HepG2 (cell line): ENCODE measurements around the gene ROBO3. TPM values are rescaled to one million over a fixed set of nuclear protein-coding genes. Genes with fewer than 3 reads are reported as not detected.
A peak's percentile ranks its signal among the peaks of the same experiment; 100 is the strongest.

Experiments used
- CENPX ChIP-seq: sonication (generic); formaldehyde crosslinking; IDR thresholded peaks from 2 replicates; pipeline ENCODE4 v1.9.0; 2021; ENCODE audit warnings: mild to moderate bottlenecking, missing genetic modification reagents, moderate library complexity
- EEA1 ChIP-seq: sonication (generic); formaldehyde crosslinking; IDR thresholded peaks from 2 replicates; pipeline ENCODE4 v1.5.1; 2020; ENCODE audit warnings: mild to moderate bottlenecking, missing genetic modification reagents, borderline replicate concordance
- HDAC1 ChIP-seq: sonication (generic); formaldehyde crosslinking; IDR thresholded peaks from 2 replicates; pipeline ENCODE4 v1.5.1; 2020; ENCODE audit warnings: mild to moderate bottlenecking, missing genetic modification reagents
- HMGA1 ChIP-seq: sonication (generic); formaldehyde crosslinking; conservative IDR thresholded peaks from 2 replicates; pipeline ENCODE4 v1.4.0; 2020; ENCODE audit warnings: missing genetic modification reagents
- HOXA9 ChIP-seq: sonication (generic); formaldehyde crosslinking; IDR thresholded peaks from 2 replicates; pipeline ENCODE4 v1.8.1; 2022; ENCODE audit warnings: missing genetic modification reagents, mild to moderate bottlenecking, moderate library complexity, borderline replicate concordance
- JUND ChIP-seq: sonication (generic); formaldehyde crosslinking; IDR thresholded peaks from 2 replicates; pipeline ENCODE4 v1.8.0; 2022; ENCODE audit warnings: mild to moderate bottlenecking, missing genetic modification reagents
- KLF11 ChIP-seq: IDR thresholded peaks from 2 replicates; pipeline ENCODE4 v1.6.1; 2016; ENCODE audit warnings: missing compliant biosample characterization
- MAFF ChIP-seq: IDR thresholded peaks from 2 replicates; pipeline ENCODE4 v1.6.1; 2011; ENCODE audit warnings: low read depth, low read length, improper control_type of control experiment
- NR2F1 ChIP-seq, 2 experiments: fragments of 450-650 bp in 1 of 2; formaldehyde crosslinking in 1 of 2; IDR thresholded peaks; 2 replicates each; pipeline versions ENCODE4 v1.5.0 to v1.6.1; 2016 to 2020; ENCODE audit warnings: mild to moderate bottlenecking in 1 of 2, missing compliant biosample characterization in 1 of 2, missing genetic modification reagents in 1 of 2, moderate library complexity in 1 of 2
- PAWR ChIP-seq: sonication (generic); formaldehyde crosslinking; IDR thresholded peaks from 2 replicates; pipeline ENCODE4 v1.4.0; 2020; ENCODE audit warnings: missing genetic modification reagents, mild to moderate bottlenecking, borderline replicate concordance
- PCBP2 ChIP-seq: fragments of 200-400 bp; formaldehyde crosslinking; optimal IDR thresholded peaks from 2 replicates; pipeline ENCODE3; 2018; ENCODE audit warnings: low read length, low read depth; ENCODE audit not compliant: poor library complexity, severe bottlenecking
- PHB2 ChIP-seq: fragments of 450-650 bp; IDR thresholded peaks from 2 replicates; pipeline ENCODE4 v1.6.1; 2018; ENCODE audit not compliant: partially characterized antibody
- PITX1 ChIP-seq: sonication (generic); formaldehyde crosslinking; IDR thresholded peaks from 2 replicates; pipeline ENCODE4 v1.5.1; 2020; ENCODE audit warnings: mild to moderate bottlenecking, missing genetic modification reagents
- POLR2AphosphoS2 ChIP-seq: IDR thresholded peaks from 2 replicates; pipeline ENCODE4 v1.6.1; 2011; ENCODE audit warnings: low read depth, low read length, improper control_type of control experiment
- RAD21 ChIP-seq: fragments of 450-650 bp; formaldehyde crosslinking; IDR thresholded peaks from 2 replicates; pipeline ENCODE4 v1.5.0; 2020; ENCODE audit warnings: mild to moderate bottlenecking
- RARA ChIP-seq: IDR thresholded peaks from 2 replicates; pipeline ENCODE4 v1.6.1; 2016; ENCODE audit warnings: missing genetic modification reagents, missing compliant biosample characterization
- RCOR2 ChIP-seq: IDR thresholded peaks from 2 replicates; pipeline ENCODE4 v1.6.1; 2016; ENCODE audit warnings: missing biosample characterization, missing genetic modification reagents
- TEAD3 ChIP-seq: optimal IDR thresholded peaks from 2 replicates; pipeline ENCODE3; 2016; ENCODE audit warnings: borderline replicate concordance
- ZMAT3 ChIP-seq: sonication (generic); formaldehyde crosslinking; conservative IDR thresholded peaks from 2 replicates; pipeline ENCODE4 v1.7.0; 2021; ENCODE audit warnings: missing genetic modification reagents
- ZNF234 ChIP-seq: sonication (generic); formaldehyde crosslinking; conservative IDR thresholded peaks from 2 replicates; pipeline ENCODE4 v1.5.1; 2020; ENCODE audit warnings: mild to moderate bottlenecking, missing genetic modification reagents
- ZNF382 ChIP-seq: sonication (generic); formaldehyde crosslinking; IDR thresholded peaks from 2 replicates; pipeline ENCODE4 v1.5.0; 2020; ENCODE audit warnings: missing genetic modification reagents, mild to moderate bottlenecking, borderline replicate concordance
- ZNF605 ChIP-seq: sonication (generic); formaldehyde crosslinking; IDR thresholded peaks from 2 replicates; pipeline ENCODE4 v1.8.0; 2022; ENCODE audit warnings: mild to moderate bottlenecking, missing genetic modification reagents
- polyA plus RNA-seq, 8 experiments: library from polyadenylated mRNA; depleted of rRNA in 3 of 8; stranded (reverse) in 7 of 8; unstranded in 1 of 8; fragments of >200 nt; fragmentation: Illumina TruSeq in 4 of 8; extraction: Trizol in 4 of 8; gene quantifications; 2 replicates each; pipeline versions ENCODE4 v1.2.1 to v1.2.3, GENCODE V29; 2011 to 2016; ENCODE audit warnings: low read depth in 4 of 8, missing spikeins in 1 of 8, mixed read lengths in 1 of 8; ENCODE audit not compliant: insufficient read depth in 1 of 8
- total RNA-seq, 5 experiments: library from RNA; depleted of rRNA; stranded (reverse); fragments of >200 nt; fragmentation: Illumina TruSeq; extraction: Trizol; gene quantifications; 2 replicates each; pipeline ENCODE4 v1.2.3, GENCODE V29; 2016; ENCODE audit warnings: low read depth in 1 of 5
- TF ChIP-seq, protein P1 (sequence below): sonication (generic); formaldehyde crosslinking; IDR thresholded peaks from 2 replicates; pipeline ENCODE4 v1.5.0; 2020; ENCODE audit warnings: missing genetic modification reagents
- TF ChIP-seq, protein P2 (sequence below): sonication (generic); formaldehyde crosslinking; IDR thresholded peaks from 2 replicates; pipeline ENCODE4 v1.8.0; 2022; ENCODE audit warnings: missing genetic modification reagents, mild to moderate bottlenecking, borderline replicate concordance
- TF ChIP-seq, protein P3 (sequence below): sonication (generic); formaldehyde crosslinking; IDR thresholded peaks from 2 replicates; pipeline ENCODE4 v1.5.0; 2020; ENCODE audit warnings: missing genetic modification reagents
- TF ChIP-seq, protein P4 (sequence below): IDR thresholded peaks from 2 replicates; pipeline ENCODE4 v1.6.1; 2016; ENCODE audit warnings: low read depth, borderline replicate concordance
- TF ChIP-seq, protein P5 (sequence below): sonication (generic); formaldehyde crosslinking; IDR thresholded peaks from 2 replicates; pipeline ENCODE4 v1.8.1; 2023; ENCODE audit warnings: missing genetic modification reagents, inconsistent platforms, borderline replicate concordance

The ROBO3 gene
- total and polyA plus RNA-seq, 2 of the 13 experiments (the other 11 are each of a cell fraction or from before 2014, with no cell fraction given), result 0.07 to 2.4 TPM

DNA sequence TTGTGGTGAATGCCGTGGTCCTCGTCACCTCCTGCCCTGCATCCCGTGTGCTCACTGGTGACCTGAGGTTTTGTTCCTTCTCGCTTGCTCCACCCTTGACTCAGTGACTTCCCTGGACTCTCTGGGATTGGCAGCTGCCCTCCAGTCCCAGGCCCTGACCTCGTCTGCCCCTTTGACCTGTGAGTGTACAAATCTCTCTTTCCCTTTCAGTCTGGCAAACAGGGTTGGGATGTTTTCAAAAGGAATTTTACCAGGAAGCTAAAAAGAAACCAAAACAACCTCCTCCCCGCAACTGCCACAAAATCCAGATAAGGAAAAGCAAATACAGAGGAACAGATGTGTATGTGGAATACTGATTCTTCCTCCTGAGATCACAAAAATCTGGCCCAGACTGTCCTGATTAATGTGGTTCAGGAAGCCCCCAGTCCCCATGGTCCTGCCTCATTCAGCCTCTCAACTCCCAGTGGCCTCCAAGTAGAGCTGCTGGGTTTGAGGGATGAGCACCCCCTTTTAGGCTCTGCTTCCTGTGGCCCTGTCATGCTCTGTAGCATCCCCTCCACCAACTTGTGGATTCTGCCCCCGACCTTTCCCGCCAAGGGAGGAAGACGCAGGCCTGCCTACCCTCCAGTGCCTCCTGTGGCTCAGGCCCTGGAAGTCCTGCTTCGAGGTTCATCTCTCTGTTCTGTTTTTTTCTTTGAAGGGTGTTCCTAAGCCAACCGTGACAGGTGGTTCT lies 17.3 kb downstream of the ROBO3 start (continued):
- no peak for TF ChIP-seq JUND (CRISPR knock-in tag)
- TF ChIP-seq, protein P1, sequence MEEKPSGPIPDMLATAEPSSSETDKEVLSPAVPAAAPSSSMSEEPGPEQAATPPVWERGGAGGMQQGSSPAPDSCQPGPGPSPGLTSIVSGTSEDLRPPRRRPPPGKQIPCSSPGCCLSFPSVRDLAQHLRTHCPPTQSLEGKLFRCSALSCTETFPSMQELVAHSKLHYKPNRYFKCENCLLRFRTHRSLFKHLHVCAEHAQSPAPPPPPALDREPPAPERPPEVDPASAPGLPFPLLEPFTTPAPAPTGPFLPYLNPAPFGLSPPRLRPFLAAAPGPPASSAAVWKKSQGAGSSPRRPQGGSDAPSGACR (CRISPR knock-in tag), result no peak
- TF ChIP-seq, protein P2, sequence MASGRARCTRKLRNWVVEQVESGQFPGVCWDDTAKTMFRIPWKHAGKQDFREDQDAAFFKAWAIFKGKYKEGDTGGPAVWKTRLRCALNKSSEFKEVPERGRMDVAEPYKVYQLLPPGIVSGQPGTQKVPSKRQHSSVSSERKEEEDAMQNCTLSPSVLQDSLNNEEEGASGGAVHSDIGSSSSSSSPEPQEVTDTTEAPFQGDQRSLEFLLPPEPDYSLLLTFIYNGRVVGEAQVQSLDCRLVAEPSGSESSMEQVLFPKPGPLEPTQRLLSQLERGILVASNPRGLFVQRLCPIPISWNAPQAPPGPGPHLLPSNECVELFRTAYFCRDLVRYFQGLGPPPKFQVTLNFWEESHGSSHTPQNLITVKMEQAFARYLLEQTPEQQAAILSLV (CRISPR knock-in tag), result no peak
- TF ChIP-seq PITX1 (CRISPR knock-in tag), result no peak
- TF ChIP-seq, protein P3, sequence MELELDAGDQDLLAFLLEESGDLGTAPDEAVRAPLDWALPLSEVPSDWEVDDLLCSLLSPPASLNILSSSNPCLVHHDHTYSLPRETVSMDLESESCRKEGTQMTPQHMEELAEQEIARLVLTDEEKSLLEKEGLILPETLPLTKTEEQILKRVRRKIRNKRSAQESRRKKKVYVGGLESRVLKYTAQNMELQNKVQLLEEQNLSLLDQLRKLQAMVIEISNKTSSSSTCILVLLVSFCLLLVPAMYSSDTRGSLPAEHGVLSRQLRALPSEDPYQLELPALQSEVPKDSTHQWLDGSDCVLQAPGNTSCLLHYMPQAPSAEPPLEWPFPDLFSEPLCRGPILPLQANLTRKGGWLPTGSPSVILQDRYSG (CRISPR knock-in tag), result no peak
- TF ChIP-seq MAFF, result no peak
- TF ChIP-seq ZMAT3 (CRISPR knock-in tag), result 0 out of 2 replicates have a peak, but pooled peaks have one; percentile 45
- TF ChIP-seq RCOR2 (CRISPR knock-in tag), result peak; percentile 34; the same call in 1 of the 2 replicates
- no peak for TF ChIP-seq ZNF234 (CRISPR knock-in tag)
- no peak for TF ChIP-seq HMGA1 (CRISPR knock-in tag)
- TF ChIP-seq, protein P4, sequence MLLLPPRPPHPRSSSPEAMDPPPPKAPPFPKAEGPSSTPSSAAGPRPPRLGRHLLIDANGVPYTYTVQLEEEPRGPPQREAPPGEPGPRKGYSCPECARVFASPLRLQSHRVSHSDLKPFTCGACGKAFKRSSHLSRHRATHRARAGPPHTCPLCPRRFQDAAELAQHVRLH (CRISPR knock-in tag), result no peak
- no peak for TF ChIP-seq PHB2
- no peak for TF ChIP-seq EEA1 (CRISPR knock-in tag)
- TF ChIP-seq KLF11 (CRISPR knock-in tag), result no peak
- no peak for TF ChIP-seq ZNF382 (CRISPR knock-in tag)
- peak; percentile 93 for TF ChIP-seq RARA (CRISPR knock-in tag)
- no peak for TF ChIP-seq CENPX (CRISPR knock-in tag)
- peak; percentile 90 to 93 for TF ChIP-seq NR2F1 (CRISPR knock-in tag; IDR thresholded peaks at IDR 0.05)
- peak; percentile 69; the same call in 1 of the 2 replicates for TF ChIP-seq ZNF605 (CRISPR knock-in tag)
- TF ChIP-seq PAWR (CRISPR knock-in tag), result 0 out of 2 replicates have a peak, but pooled peaks have one; percentile 49
- no peak for TF ChIP-seq RAD21 (CRISPR knock-in tag)
- no peak for TF ChIP-seq HOXA9 (CRISPR knock-in tag)
- TF ChIP-seq, protein P5, sequence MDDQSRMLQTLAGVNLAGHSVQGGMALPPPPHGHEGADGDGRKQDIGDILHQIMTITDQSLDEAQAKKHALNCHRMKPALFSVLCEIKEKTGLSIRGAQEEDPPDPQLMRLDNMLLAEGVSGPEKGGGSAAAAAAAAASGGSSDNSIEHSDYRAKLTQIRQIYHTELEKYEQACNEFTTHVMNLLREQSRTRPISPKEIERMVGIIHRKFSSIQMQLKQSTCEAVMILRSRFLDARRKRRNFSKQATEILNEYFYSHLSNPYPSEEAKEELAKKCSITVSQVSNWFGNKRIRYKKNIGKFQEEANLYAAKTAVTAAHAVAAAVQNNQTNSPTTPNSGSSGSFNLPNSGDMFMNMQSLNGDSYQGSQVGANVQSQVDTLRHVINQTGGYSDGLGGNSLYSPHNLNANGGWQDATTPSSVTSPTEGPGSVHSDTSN, result no peak
- no peak for TF ChIP-seq PCBP2
- TF ChIP-seq POLR2AphosphoS2, result no peak
- TF ChIP-seq TEAD3 (CRISPR knock-in tag), result peak; percentile 71
- peak; percentile 87 for TF ChIP-seq HDAC1 (CRISPR knock-in tag)
